Astrocyte (in vitro differentiated cells and primary cell): ENCODE measurements around the gene BLTP3A. TPM values are rescaled to one million over a fixed set of nuclear protein-coding genes. Genes with fewer than 3 reads are reported as not detected.
"Not testable (repeated sequence)": the region's sequence is repeated elsewhere in the genome, so short reads cannot be mapped to it uniquely, and the experiment has no call there.

Experiments used
- DNase-seq: peaks from one replicate; pipeline ENCODE4 v3.0.0-alpha.2; 2010; ENCODE audit warnings: low read depth
- FAIRE-seq: peaks from 2 replicates; lab custom pipeline; 2011; peaks lifted over from hg19 to GRCh38; lab: Jason Lieb, UNC
- H2AFZ ChIP-seq: 2 replicates; pipeline ENCODE4 v1.6.0; 2012; ENCODE audit warnings: low read depth, low read length, inconsistent platforms
- H3K27ac ChIP-seq: 2 replicates; pipeline ENCODE4 v1.5.1; 2011; ENCODE audit warnings: low read depth, low read length, inconsistent platforms
- H3K27me3 ChIP-seq: 2 replicates; pipeline ENCODE4 v1.6.0; 2011; ENCODE audit warnings: low read length, inconsistent platforms; ENCODE audit not compliant: insufficient read depth
- H3K36me3 ChIP-seq: 2 replicates; pipeline ENCODE4 v1.5.1; 2011; ENCODE audit warnings: low read length, inconsistent platforms; ENCODE audit not compliant: insufficient read depth
- H3K4me1 ChIP-seq: 2 replicates; pipeline ENCODE4 v1.5.1; 2011; ENCODE audit warnings: low read length, inconsistent platforms; ENCODE audit not compliant: insufficient read depth
- H3K4me2 ChIP-seq: 2 replicates; pipeline ENCODE4 v1.6.0; 2012; ENCODE audit warnings: low read length, inconsistent platforms
- H3K4me3 ChIP-seq: 2 replicates; pipeline ENCODE4 v1.5.1; 2011; ENCODE audit warnings: low read depth, mild to moderate bottlenecking, low read length, inconsistent platforms; ENCODE audit not compliant: insufficient read depth
- H3K79me2 ChIP-seq: 2 replicates; pipeline ENCODE4 v1.6.0; 2012; ENCODE audit warnings: mild to moderate bottlenecking, low read length, inconsistent platforms; ENCODE audit not compliant: insufficient read depth
- H3K9ac ChIP-seq: 2 replicates; pipeline ENCODE4 v1.6.0; 2012; ENCODE audit warnings: mild to moderate bottlenecking, low read length, inconsistent platforms
- H3K9me3 ChIP-seq: 2 replicates; pipeline ENCODE4 v1.5.1; 2012; ENCODE audit warnings: low read depth, mild to moderate bottlenecking, low read length, inconsistent platforms; ENCODE audit not compliant: insufficient read depth
- H4K20me1 ChIP-seq: 2 replicates; pipeline ENCODE4 v1.6.0; 2012; ENCODE audit warnings: low read length, inconsistent platforms; ENCODE audit not compliant: insufficient read depth
- H3K27ac Mint-ChIP-seq: one replicate; pipeline ENCODE4 v1.8.0; 2021; ENCODE audit warnings: mild to moderate bottlenecking, mixed read lengths; ENCODE audit not compliant: unreplicated experiment
- H3K27me3 Mint-ChIP-seq: one replicate; pipeline ENCODE4 v1.8.0; 2021; ENCODE audit warnings: low read depth, mixed read lengths; ENCODE audit not compliant: unreplicated experiment
- H3K36me3 Mint-ChIP-seq: one replicate; pipeline ENCODE4 v1.8.0; 2021; ENCODE audit warnings: low read depth, mixed read lengths; ENCODE audit not compliant: unreplicated experiment
- H3K4me1 Mint-ChIP-seq: one replicate; pipeline ENCODE4 v1.8.0; 2021; ENCODE audit warnings: low read depth, mixed read lengths; ENCODE audit not compliant: unreplicated experiment
- H3K4me3 Mint-ChIP-seq: one replicate; pipeline ENCODE4 v1.8.0; 2021; ENCODE audit warnings: mild to moderate bottlenecking, moderate library complexity, mixed read lengths; ENCODE audit not compliant: unreplicated experiment
- H3K9me3 Mint-ChIP-seq: one replicate; pipeline ENCODE4 v1.8.0; 2021; ENCODE audit warnings: mild to moderate bottlenecking, mixed read lengths; ENCODE audit not compliant: unreplicated experiment
- CTCF ChIP-seq: IDR thresholded peaks from 2 replicates; pipeline ENCODE4 v1.5.1; 2011; ENCODE audit warnings: low read depth, mild to moderate bottlenecking, inconsistent platforms, low read length, moderate library complexity; ENCODE audit not compliant: insufficient read depth
- EZH2 ChIP-seq: IDR thresholded peaks from 2 replicates; pipeline ENCODE4 v1.6.1; 2012; ENCODE audit warnings: mild to moderate bottlenecking, low read length, inconsistent platforms; ENCODE audit not compliant: insufficient read depth
- total RNA-seq: library from RNA; stranded (reverse); gene quantifications from 2 replicates; pipeline ENCODE4 v1.2.1, GENCODE V29; 2021

Gene BLTP3A
- total RNA-seq, 1 donor from 2014 or later, result 25.1 TPM

GRCh38 chr6:34743625-34744293, 48.1 kb upstream of the BLTP3A start:
- FAIRE-seq, result no peak
- TF ChIP-seq EZH2 (no peak), CTCF (no peak)
- H3K27me3 ChIP-seq, result no peaks in the 10 kb centered on the region
- no peak overlapping the region for H3K4me2 ChIP-seq
- H2AFZ ChIP-seq, result no peak overlapping the region
- no peaks in the 10 kb centered on the region for H4K20me1 ChIP-seq
- Mint-ChIP-seq H3K36me3 (no peaks in the 10 kb centered on the region), H3K27ac (no peak overlapping the region), H3K9me3 (no peaks in the 10 kb centered on the region), H3K27me3 (peaks cover 2% of the 10 kb centered on the region), H3K4me1 (peaks cover 6% of the 10 kb centered on the region), H3K4me3 (no peak overlapping the region)
- H3K27ac ChIP-seq, result no peak overlapping the region
- no peaks in the 10 kb centered on the region for H3K9me3 ChIP-seq
- DNase-seq, result no peak
- H3K4me3 ChIP-seq, result no peak overlapping the region
- no peaks in the 10 kb centered on the region for H3K4me1 ChIP-seq
- no peaks in the 10 kb centered on the region for H3K79me2 ChIP-seq
- H3K36me3 ChIP-seq, result no peaks in the 10 kb centered on the region
- H3K9ac ChIP-seq, result no peak overlapping the region

GRCh38 chr6:34744294-34744647, 47.6 kb upstream of the BLTP3A start:
- H3K27me3 ChIP-seq, DNase-seq, H3K4me1 Mint-ChIP-seq, H3K27ac ChIP-seq, H3K36me3 ChIP-seq, H3K79me2 ChIP-seq, H3K9ac ChIP-seq, H3K4me1 ChIP-seq, H4K20me1 ChIP-seq, H3K27me3 Mint-ChIP-seq, H3K4me3 ChIP-seq, H3K4me2 ChIP-seq, H3K36me3 Mint-ChIP-seq, H3K4me3 Mint-ChIP-seq, FAIRE-seq, H3K9me3 Mint-ChIP-seq, H2AFZ ChIP-seq, H3K27ac Mint-ChIP-seq, H3K9me3 ChIP-seq: not testable (repeated sequence)

- Mint-ChIP-seq H3K4me1 (peaks cover 6% of the 10 kb centered on the region), H3K27me3 (no peaks in the 10 kb centered on the region), H3K27ac (peak overlapping the region; percentile 66), H3K9me3 (no peaks in the 10 kb centered on the region), H3K4me3 (no peak overlapping the region), H3K36me3 (no peaks in the 10 kb centered on the region)
- peak; percentile 91 for DNase-seq
- no peak for TF ChIP-seq CTCF
- no peak for TF ChIP-seq EZH2
- Histone ChIP-seq H3K79me2 (no peaks in the 10 kb centered on the region), H3K27me3 (no peaks in the 10 kb centered on the region), H3K9me3 (no peaks in the 10 kb centered on the region), H3K4me3 (no peak overlapping the region), H3K36me3 (no peaks in the 10 kb centered on the region), H3K27ac (no peak overlapping the region), H3K4me1 (no peaks in the 10 kb centered on the region), H3K4me2 (no peak overlapping the region), H2AFZ (no peak overlapping the region), H4K20me1 (no peaks in the 10 kb centered on the region), H3K9ac (no peak overlapping the region)
- no peak for FAIRE-seq
Measured at GRCh38 chr6:34745277-34746103, 46.4 kb upstream of the BLTP3A start.
